Measurements from ENCODE around the gene ERBB2. TPM values are rescaled to one million over a fixed set of nuclear protein-coding genes. Genes with fewer than 3 reads are reported as not detected.

Gene ERBB2
- total and polyA plus RNA-seq, 2 of the 8 experiments (the other 6 are each of a cell fraction or from before 2014, with no cell fraction given): 183 to 394 TPM

GRCh38 chr17:39661744-39662541, 37.9 kb upstream of the ERBB2 start:
- no peaks in the 10 kb centered on the region for H3K79me2 ChIP-seq (ENCODE audit: control insufficient read depth in 1 of 2, insufficient read depth in 2 of 2, low read length in 2 of 2)
- H2BK20ac ChIP-seq (ENCODE audit: low read length): 0 out of 2 replicates have a peak overlapping the region, but pooled peaks have one; percentile 61
- no peak overlapping the region for H3K56ac ChIP-seq (replicated peaks; ENCODE audit: insufficient read length, low read depth, low read length)
- FAIRE-seq (no peak), DNase-seq (ENCODE audit: low read depth in 1 of 2, low spot score in 2 of 2) (no peak)
- ChIA-PET CTCF (ENCODE audit: partially characterized antibody) (interaction anchor here (0.7 to 52.4 kb wide), 5 partner anchors 11 to 114 kb away, joined by 3 to 1885 read pairs (median 4); partner anchors contain the start of genes PPP1R1B and STARD3), POLR2A (ENCODE audit: partially characterized antibody) (interaction anchor here (1.1 to 32.5 kb wide), 3 partner anchors 9 to 56 kb away, joined by 3 to 708 read pairs (median 3); partner anchors contain the start of genes ERBB2 and PGAP3)
- no peaks in the 10 kb centered on the region for H4K20me1 ChIP-seq (replicated peaks in 1 of 2; ENCODE audit: control insufficient read depth in 1 of 2, insufficient read depth in 2 of 2, low read length in 2 of 2)
- H2BK12ac ChIP-seq (ENCODE audit: low read depth, low read length): 0 out of 2 replicates have a peak overlapping the region, but pooled peaks have one; percentile 27
- H3K18ac ChIP-seq (ENCODE audit: extremely low read depth, low read length): no peak overlapping the region; the same call in 1 of the 2 replicates
- H3K36me3 ChIP-seq (ENCODE audit: control insufficient read depth in 2 of 4, insufficient read depth in 4 of 4, low read length in 3 of 4): peaks cover 0 to 9% (median 3%) of the 10 kb centered on the region in 4 experiments; a peak in 3 of 8 replicates
- 92% methylated on average over 8 of the region's 8 CpGs; no CpG with 5 or more reads in 1 of the 2 experiments for WGBS, 2 experiments (ENCODE audit: extremely low coverage in 1 of 2, insufficient coverage in 1 of 2, insufficient read length in 1 of 2, insufficient replicate concordance in 2 of 2, low coverage in 1 of 2, low lambda C conversion rate in 2 of 2, missing lambda C conversion rate in 1 of 2)
- no peak overlapping the region; the same call in 1 of the 2 replicates for H2BK15ac ChIP-seq (ENCODE audit: low read length)
- peak overlapping the region; percentile 50; the same call in 1 of the 2 replicates for H3K27ac ChIP-seq (ENCODE audit: low read depth, low read length)
- no peak overlapping the region for H3K4me3 ChIP-seq (ENCODE audit: extremely low read depth in 1 of 4, insufficient read depth in 2 of 4, low read depth in 3 of 4, low read length in 4 of 4)
- H3K9me3 ChIP-seq (ENCODE audit: insufficient read depth in 2 of 2, low read depth in 1 of 2, low read length in 1 of 2): no peaks in the 10 kb centered on the region
- no peaks in the 10 kb centered on the region for H3K79me1 ChIP-seq (ENCODE audit: low read depth, low read length)
- peaks cover 0 to 48% (median 40%) of the 10 kb centered on the region in 4 experiments; a peak in 6 of 7 replicates for H3K4me1 ChIP-seq (replicated peaks in 1 of 4; ENCODE audit: control insufficient read depth in 3 of 4, insufficient read depth in 4 of 4, low read length in 3 of 4)
- H2AFZ ChIP-seq (ENCODE audit: low read length): no peak overlapping the region
- no peak overlapping the region for H2BK120ac ChIP-seq (replicated peaks; ENCODE audit: low read depth, low read length)
- H2AK5ac ChIP-seq (ENCODE audit: low read depth, low read length): no peak overlapping the region
- H4K5ac ChIP-seq (ENCODE audit: insufficient read length, low read depth, low read length): no peak overlapping the region
- H3K14ac ChIP-seq (ENCODE audit: insufficient read length): no peak overlapping the region
- H3K23me2 ChIP-seq (ENCODE audit: low read depth, low read length): no peaks in the 10 kb centered on the region
- no peak overlapping the region for H3K4ac ChIP-seq (replicated peaks; ENCODE audit: insufficient read length, low read depth, low read length)
- H3K9ac ChIP-seq (replicated peaks in 1 of 4; ENCODE audit: extremely low read depth in 1 of 4, low read depth in 3 of 4, low read length in 3 of 4): no peak overlapping the region
- H3K23ac ChIP-seq (ENCODE audit: insufficient read length): no peak overlapping the region
- peaks cover 0 to 3% (median under 1%) of the 10 kb centered on the region in 4 experiments; a peak in 4 of 7 replicates for H3K27me3 ChIP-seq (replicated peaks in 1 of 4; ENCODE audit: control insufficient read depth in 3 of 4, extremely low read depth in 1 of 4, insufficient read depth in 3 of 4, low read length in 3 of 4)
- peak overlapping the region; percentile 35; the same call in 1 of the 2 replicates for H2BK5ac ChIP-seq (ENCODE audit: low read depth, low read length)
- H4K91ac ChIP-seq (replicated peaks; ENCODE audit: insufficient read length, low read length): no peak overlapping the region
- no peak overlapping the region for H3K4me2 ChIP-seq (ENCODE audit: insufficient read depth in 1 of 2, low read depth in 2 of 2, low read length in 2 of 2)
- H4K8ac ChIP-seq (ENCODE audit: extremely low read depth, insufficient read depth, low read length): no peak overlapping the region; the same call in 1 of the 2 replicates
- TF ChIP-seq POLR2AphosphoS5 (IDR thresholded peaks at IDR 0.05; ENCODE audit: low read depth, low read length) (no peak), SRF (IDR thresholded peaks at IDR 0.05; ENCODE audit: low read depth, low read length) (no peak)
